ENCODE data around the gene FASLG. TPM values are rescaled to one million over a fixed set of nuclear protein-coding genes. Genes with fewer than 3 reads are reported as not detected.

The FASLG gene
- total RNA-seq, 1 experiment from 2014 or later, result not detected

- CTCF ChIA-PET, result no interaction called here
- intact Hi-C loops (cut with micrococcal nuclease; ENCODE audit: unreplicated experiment) (no loop called here), in situ Hi-C loops (cut with HindIII; ENCODE audit: low pct_unique_long_range_greater_than_20kb, low sequenced_read_pairs) (no loop called here)
- H3K36me3 ChIP-seq (ENCODE audit: control insufficient read depth, insufficient read depth, low read length), result no peaks in the 10 kb centered on the region
- H3K4me3 ChIP-seq (ENCODE audit: low read depth in 2 of 2, low read length in 2 of 2), result no peak overlapping the region
- TF ChIP-seq CTCF (IDR thresholded peaks at IDR 0.05) (no peak), SIN3A (IDR thresholded peaks at IDR 0.05; ENCODE audit: borderline replicate concordance, insufficient read depth, low read depth, low read length) (no peak), POLR2AphosphoS5 (IDR thresholded peaks at IDR 0.05; ENCODE audit: low read depth, low read length) (no peak), TCF7L2 (IDR thresholded peaks at IDR 0.05; ENCODE audit: low read depth, low read length) (no peak)
- TF ChIP-seq, protein P1, sequence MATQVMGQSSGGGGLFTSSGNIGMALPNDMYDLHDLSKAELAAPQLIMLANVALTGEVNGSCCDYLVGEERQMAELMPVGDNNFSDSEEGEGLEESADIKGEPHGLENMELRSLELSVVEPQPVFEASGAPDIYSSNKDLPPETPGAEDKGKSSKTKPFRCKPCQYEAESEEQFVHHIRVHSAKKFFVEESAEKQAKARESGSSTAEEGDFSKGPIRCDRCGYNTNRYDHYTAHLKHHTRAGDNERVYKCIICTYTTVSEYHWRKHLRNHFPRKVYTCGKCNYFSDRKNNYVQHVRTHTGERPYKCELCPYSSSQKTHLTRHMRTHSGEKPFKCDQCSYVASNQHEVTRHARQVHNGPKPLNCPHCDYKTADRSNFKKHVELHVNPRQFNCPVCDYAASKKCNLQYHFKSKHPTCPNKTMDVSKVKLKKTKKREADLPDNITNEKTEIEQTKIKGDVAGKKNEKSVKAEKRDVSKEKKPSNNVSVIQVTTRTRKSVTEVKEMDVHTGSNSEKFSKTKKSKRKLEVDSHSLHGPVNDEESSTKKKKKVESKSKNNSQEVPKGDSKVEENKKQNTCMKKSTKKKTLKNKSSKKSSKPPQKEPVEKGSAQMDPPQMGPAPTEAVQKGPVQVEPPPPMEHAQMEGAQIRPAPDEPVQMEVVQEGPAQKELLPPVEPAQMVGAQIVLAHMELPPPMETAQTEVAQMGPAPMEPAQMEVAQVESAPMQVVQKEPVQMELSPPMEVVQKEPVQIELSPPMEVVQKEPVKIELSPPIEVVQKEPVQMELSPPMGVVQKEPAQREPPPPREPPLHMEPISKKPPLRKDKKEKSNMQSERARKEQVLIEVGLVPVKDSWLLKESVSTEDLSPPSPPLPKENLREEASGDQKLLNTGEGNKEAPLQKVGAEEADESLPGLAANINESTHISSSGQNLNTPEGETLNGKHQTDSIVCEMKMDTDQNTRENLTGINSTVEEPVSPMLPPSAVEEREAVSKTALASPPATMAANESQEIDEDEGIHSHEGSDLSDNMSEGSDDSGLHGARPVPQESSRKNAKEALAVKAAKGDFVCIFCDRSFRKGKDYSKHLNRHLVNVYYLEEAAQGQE (IDR thresholded peaks at IDR 0.05; ENCODE audit: insufficient read depth in 1 of 2, low read depth in 2 of 2, low read length in 1 of 2), result no peak
- H3K9me3 ChIP-seq (ENCODE audit: control insufficient read depth, insufficient read depth, low read depth, low read length), result no peaks in the 10 kb centered on the region
- no TSS peak for BruUV-seq (replicated peaks)
- DNase-seq (ENCODE audit: low read depth, low spot score) (no peak), ATAC-seq (no peak)
- no peaks in the 10 kb centered on the region for H3K27me3 ChIP-seq (ENCODE audit: control insufficient read depth, insufficient read depth, low read length)
- H3K27ac ChIP-seq (ENCODE audit: low read length), result no peak overlapping the region
- H3K4me1 ChIP-seq (ENCODE audit: control insufficient read depth, insufficient read depth, low read length), result no peaks in the 10 kb centered on the region
- POLR2A ChIA-PET, result no interaction called here
Observed at GRCh38 chr1:172679000-172679772, 20.3 kb downstream of the FASLG start.

GRCh38 chr1:172680244-172680643 is 21.3 kb downstream of the FASLG start:
- Histone ChIP-seq H3K4me1 (ENCODE audit: control insufficient read depth, insufficient read depth, low read length) (no peaks in the 10 kb centered on the region), H3K27me3 (ENCODE audit: control insufficient read depth, insufficient read depth, low read length) (no peaks in the 10 kb centered on the region), H3K9me3 (ENCODE audit: control insufficient read depth, insufficient read depth, low read depth, low read length) (no peaks in the 10 kb centered on the region), H3K36me3 (ENCODE audit: control insufficient read depth, insufficient read depth, low read length) (no peaks in the 10 kb centered on the region), H3K27ac (ENCODE audit: low read length) (no peak overlapping the region), H3K4me3 (ENCODE audit: low read depth in 2 of 2, low read length in 2 of 2) (no peak overlapping the region)
- ChIA-PET CTCF (no interaction called here), POLR2A (no interaction called here)
- BruUV-seq (replicated peaks), result no TSS peak
- ATAC-seq (no peak), DNase-seq (ENCODE audit: low read depth, low spot score) (no peak)
- intact Hi-C loops (cut with micrococcal nuclease; ENCODE audit: unreplicated experiment) (no loop called here), in situ Hi-C loops (cut with HindIII; ENCODE audit: low pct_unique_long_range_greater_than_20kb, low sequenced_read_pairs) (no loop called here)
- TF ChIP-seq TCF7L2 (IDR thresholded peaks at IDR 0.05; ENCODE audit: low read depth, low read length), result no peak
- TF ChIP-seq POLR2AphosphoS5 (IDR thresholded peaks at IDR 0.05; ENCODE audit: low read depth, low read length), result no peak
- TF ChIP-seq CTCF (IDR thresholded peaks at IDR 0.05), result no peak
- TF ChIP-seq, protein P1 (IDR thresholded peaks at IDR 0.05; ENCODE audit: insufficient read depth in 1 of 2, low read depth in 2 of 2, low read length in 1 of 2), result no peak
- no peak for TF ChIP-seq SIN3A (IDR thresholded peaks at IDR 0.05; ENCODE audit: borderline replicate concordance, insufficient read depth, low read depth, low read length)
